Fibroblast of pulmonary artery (primary cell): Measurements from ENCODE around the gene MAFF.

ENCODE experiments used
- DNase-seq: peaks from one replicate; pipeline ENCODE4 v3.0.0-alpha.2; 2010; ENCODE audit warnings: low read depth
- H3K4me3 ChIP-seq: replicated peaks from 2 replicates; pipeline ENCODE4 v1.5.1; 2011; ENCODE audit warnings: low read depth, mild to moderate bottlenecking, control low read depth, low read length, moderate library complexity
- CTCF ChIP-seq: IDR thresholded peaks from 2 replicates; pipeline ENCODE4 v1.5.1; 2011; ENCODE audit warnings: mild to moderate bottlenecking, control low read depth, low read length, inconsistent platforms; ENCODE audit errors: missing control alignments

The MAFF gene

GRCh38 chr22:38199826-38200559, 1.8 kb upstream of the MAFF start:
- no peak for DNase-seq
- no peak for TF ChIP-seq CTCF
- H3K4me3 ChIP-seq = no peak overlapping the region

GRCh38 chr22:38201371-38201710, 453 bp upstream of the MAFF start:
- peak overlapping the region; percentile 51 for H3K4me3 ChIP-seq
- no peak for DNase-seq
- no peak for TF ChIP-seq CTCF

- TF ChIP-seq CTCF = no peak
- DNase-seq = peak; percentile 94
- H3K4me3 ChIP-seq = peak overlapping the region; percentile 83
Measured at GRCh38 chr22:38202437-38203089, 769 bp downstream of the MAFF start.

- peak overlapping the region; percentile 83 for H3K4me3 ChIP-seq
- TF ChIP-seq CTCF = no peak
- peak; percentile 50 for DNase-seq
Measured at GRCh38 chr22:38203090-38203810, 1.5 kb downstream of the MAFF start.

- DNase-seq = peak; percentile 36
- TF ChIP-seq CTCF = no peak
- peak overlapping the region; percentile 83 for H3K4me3 ChIP-seq
Measured at GRCh38 chr22:38203855-38204514, 2.2 kb downstream of the MAFF start.

- TF ChIP-seq CTCF = no peak
- peak; percentile 18 for DNase-seq
Measured at GRCh38 chr22:38204784-38205183, 3.0 kb downstream of the MAFF start.

More at GRCh38 chr22:38204784-38205183, 3.0 kb downstream of the MAFF start:
- no peak overlapping the region for H3K4me3 ChIP-seq
